CD14-positive monocyte (primary cell): ENCODE results near the gene C3orf20. TPM values are rescaled to one million over a fixed set of nuclear protein-coding genes. Genes with fewer than 3 reads are reported as not detected.

Experiments used
- DNase-seq, 3 donors: peaks; one replicate each; pipeline ENCODE4 v3.0.0-alpha.2; 2011 to 2022
- H2AFZ ChIP-seq: 2 replicates; pipeline ENCODE4 v1.6.0; 2012; ENCODE audit warnings: mild to moderate bottlenecking, low read depth, low read length, inconsistent platforms; ENCODE audit not compliant: insufficient read depth, poor library complexity, severe bottlenecking
- H3K27ac ChIP-seq, 2 donors: 1 replicate in 1 of 2; 2 replicates in 1 of 2; pipeline ENCODE4 v1.5.1; 2012 to 2013; ENCODE audit warnings: low read length in 2 of 2, control low read depth in 1 of 2, inconsistent platforms in 1 of 2, low read depth in 1 of 2, mild to moderate bottlenecking in 1 of 2
- H3K27me3 ChIP-seq, 2 donors: one replicate each; pipeline versions ENCODE4 v1.6.0 to v1.6.1; 2011 to 2013; ENCODE audit warnings: low read length in 2 of 2; ENCODE audit not compliant: control insufficient read depth in 2 of 2, insufficient read depth in 2 of 2
- H3K36me3 ChIP-seq, 2 donors: replicated peaks in 1 of 2; 1 replicate in 1 of 2; 2 replicates in 1 of 2; pipeline versions ENCODE4 v1.5.1 to v1.6.1; 2012 to 2013; ENCODE audit warnings: low read length in 2 of 2, control low read depth in 1 of 2, inconsistent platforms in 1 of 2, mild to moderate bottlenecking in 1 of 2; ENCODE audit not compliant: insufficient read depth in 2 of 2, control insufficient read depth in 1 of 2
- H3K4me1 ChIP-seq, 2 donors: 1 replicate in 1 of 2; 2 replicates in 1 of 2; pipeline versions ENCODE4 v1.5.1 to v1.6.1; 2012 to 2013; ENCODE audit warnings: low read length in 2 of 2, control low read depth in 1 of 2, inconsistent platforms in 1 of 2, mild to moderate bottlenecking in 1 of 2, moderate library complexity in 1 of 2; ENCODE audit not compliant: insufficient read depth in 2 of 2, control insufficient read depth in 1 of 2
- H3K4me2 ChIP-seq: replicated peaks from 2 replicates; pipeline ENCODE3; 2012; ENCODE audit warnings: low read length, moderate library complexity, mild to moderate bottlenecking; ENCODE audit not compliant: poor library complexity, severe bottlenecking; ENCODE audit errors: extremely low read depth
- H3K4me3 ChIP-seq, 3 experiments: fragments of 200-600 bp in 1 of 3; sonication (generic) in 1 of 3; replicated peaks in 1 of 3; 1 replicate in 2 of 3; 2 replicates in 1 of 3; pipeline ENCODE4 v1.5.1; 2011 to 2013; ENCODE audit warnings: low read length in 3 of 3, mild to moderate bottlenecking in 3 of 3, control low read depth in 2 of 3, low read depth in 2 of 3, inconsistent platforms in 1 of 3, moderate library complexity in 1 of 3
- H3K79me2 ChIP-seq: 2 replicates; pipeline ENCODE4 v1.6.0; 2012; ENCODE audit warnings: mild to moderate bottlenecking, control low read depth, inconsistent platforms, low read length, moderate library complexity; ENCODE audit not compliant: insufficient read depth
- H3K9ac ChIP-seq: 2 replicates; pipeline ENCODE4 v1.6.0; 2017; ENCODE audit warnings: low read length, mild to moderate bottlenecking; ENCODE audit not compliant: insufficient read depth, poor library complexity, severe bottlenecking
- H3K9me3 ChIP-seq, 2 donors: replicated peaks in 1 of 2; 1 replicate in 1 of 2; 2 replicates in 1 of 2; pipeline versions ENCODE4 v1.5.1 to v1.6.1; 2012 to 2013; ENCODE audit warnings: low read length in 2 of 2, control low read depth in 1 of 2; ENCODE audit not compliant: control insufficient read depth in 1 of 2, insufficient read depth in 1 of 2
- H4K20me1 ChIP-seq: 2 replicates; pipeline ENCODE4 v1.6.0; 2012; ENCODE audit warnings: mild to moderate bottlenecking, low read length, control low read depth, moderate library complexity; ENCODE audit not compliant: insufficient read depth
- H3K27ac Mint-ChIP-seq, 7 donors: one replicate each; pipeline ENCODE4 v1.8.0; 2020; ENCODE audit warnings: mild to moderate bottlenecking in 7 of 7, mixed read lengths in 7 of 7, moderate library complexity in 6 of 7, inconsistent platforms in 2 of 7
- H3K27me3 Mint-ChIP-seq, 3 donors: one replicate each; pipeline ENCODE4 v1.8.0; 2021 to 2022; ENCODE audit warnings: low read depth in 3 of 3, mild to moderate bottlenecking in 3 of 3, mixed read lengths in 3 of 3, moderate library complexity in 3 of 3, inconsistent platforms in 1 of 3
- H3K36me3 Mint-ChIP-seq, 2 donors: one replicate each; pipeline ENCODE4 v1.8.0; 2020; ENCODE audit warnings: mixed read lengths in 2 of 2, inconsistent platforms in 1 of 2, mild to moderate bottlenecking in 1 of 2
- H3K4me1 Mint-ChIP-seq: one replicate; pipeline ENCODE4 v1.8.0; 2020; ENCODE audit warnings: mild to moderate bottlenecking, mixed read lengths
- H3K4me3 Mint-ChIP-seq, 2 donors: one replicate each; pipeline ENCODE4 v1.8.0; 2020; ENCODE audit warnings: mild to moderate bottlenecking in 2 of 2, mixed read lengths in 2 of 2, moderate library complexity in 1 of 2
- H3K9me3 Mint-ChIP-seq, 7 donors: one replicate each; pipeline ENCODE4 v1.8.0; 2020 to 2022; ENCODE audit warnings: mixed read lengths in 7 of 7, mild to moderate bottlenecking in 6 of 7, moderate library complexity in 6 of 7, inconsistent platforms in 2 of 7
- CTCF ChIP-seq: fragments of 200-600 bp; IDR thresholded peaks from one replicate; pipeline ENCODE4 v1.8.0; 2022; ENCODE audit warnings: antibody characterized with exemption, mild to moderate bottlenecking
- WGBS: methylation state at CpG from one replicate; pipeline ENCODE4 v1.1.5; 2013; ENCODE audit warnings: missing lambda C conversion rate; ENCODE audit not compliant: insufficient coverage; 5-methylcytosine and 5-hydroxymethylcytosine counted together
- intact Hi-C, 2 donors: fragments of 100-400 bp; cut with micrococcal nuclease; formaldehyde crosslinking; loops; one replicate each; pipeline versions ENCODE4 v1.15.0 to v1.15.1; 2023
- polyA plus RNA-seq, 3 donors: library from polyadenylated mRNA; depleted of rRNA in 1 of 3; unstranded in 2 of 3; stranded (reverse) in 1 of 3; fragments of 300-500 nt in 2 of 3; fragments of >200 nt in 1 of 3; fragmentation: Illumina TruSeq in 2 of 3; gene quantifications; 1 replicate in 2 of 3; 2 replicates in 1 of 3; pipeline ENCODE4 v1.2.3, GENCODE V29; 2012 to 2021

The C3orf20 gene
- polyA plus RNA-seq, 3 donors: 0.11 TPM; not detected in 2

- WGBS: 97% methylated on average over 9 of the region's 11 CpGs
- H3K4me1 ChIP-seq: no peaks in the 10 kb centered on the region
- no peaks in the 10 kb centered on the region for H3K36me3 ChIP-seq
- TF ChIP-seq CTCF: no peak
- Mint-ChIP-seq H3K9me3 (no peaks in the 10 kb centered on the region), H3K27ac (peak overlapping the region in 1 of 7 donors; percentile 1), H3K4me1 (peaks cover 3% of the 10 kb centered on the region), H3K36me3 (no peaks in the 10 kb centered on the region), H3K27me3 (peaks cover 0 to 1% (median 0%) of the 10 kb centered on the region in 3 donors), H3K4me3 (no peak overlapping the region)
- no peaks in the 10 kb centered on the region for H4K20me1 ChIP-seq
- no peaks in the 10 kb centered on the region for H3K9me3 ChIP-seq
- no peak overlapping the region for H3K27ac ChIP-seq
- no peak overlapping the region for H3K4me2 ChIP-seq
- intact Hi-C loops: no loop called here
- H3K79me2 ChIP-seq: no peaks in the 10 kb centered on the region
- no peak overlapping the region for H3K4me3 ChIP-seq
- H2AFZ ChIP-seq: no peak overlapping the region
- no peak for DNase-seq
- no peak overlapping the region for H3K9ac ChIP-seq
- no peaks in the 10 kb centered on the region for H3K27me3 ChIP-seq
These were observed 93.3 kb downstream of the C3orf20 start for GRCh38 chr3:14768182-14768790.

GRCh38 chr3:14768881-14769280 is 93.9 kb downstream of the C3orf20 start:
- no peaks in the 10 kb centered on the region for H3K4me1 ChIP-seq
- H3K9me3 Mint-ChIP-seq: no peaks in the 10 kb centered on the region
- no peak for DNase-seq
- no peak overlapping the region for H3K4me2 ChIP-seq
- H3K27ac ChIP-seq: no peak overlapping the region
- WGBS: 97% methylated on average over 4 of the region's 6 CpGs
- peak overlapping the region in 1 of 7 donors; percentile 55 for H3K27ac Mint-ChIP-seq
- no peaks in the 10 kb centered on the region for H3K27me3 ChIP-seq
- H3K36me3 ChIP-seq: no peaks in the 10 kb centered on the region
- no peaks in the 10 kb centered on the region for H3K36me3 Mint-ChIP-seq
- H3K4me1 Mint-ChIP-seq: peaks cover 3% of the 10 kb centered on the region
- H3K27me3 Mint-ChIP-seq: peaks cover 0 to 2% (median 1%) of the 10 kb centered on the region in 3 donors
- H3K9ac ChIP-seq: no peak overlapping the region
- H4K20me1 ChIP-seq: no peaks in the 10 kb centered on the region
- H3K4me3 Mint-ChIP-seq: no peak overlapping the region
- intact Hi-C loops: no loop called here
- TF ChIP-seq CTCF: no peak
- no peak overlapping the region for H3K4me3 ChIP-seq
- H3K9me3 ChIP-seq: no peaks in the 10 kb centered on the region
- H2AFZ ChIP-seq: no peak overlapping the region
- no peaks in the 10 kb centered on the region for H3K79me2 ChIP-seq
